Measurements from ENCODE around the gene CCP110.

Gene CCP110

DNA sequence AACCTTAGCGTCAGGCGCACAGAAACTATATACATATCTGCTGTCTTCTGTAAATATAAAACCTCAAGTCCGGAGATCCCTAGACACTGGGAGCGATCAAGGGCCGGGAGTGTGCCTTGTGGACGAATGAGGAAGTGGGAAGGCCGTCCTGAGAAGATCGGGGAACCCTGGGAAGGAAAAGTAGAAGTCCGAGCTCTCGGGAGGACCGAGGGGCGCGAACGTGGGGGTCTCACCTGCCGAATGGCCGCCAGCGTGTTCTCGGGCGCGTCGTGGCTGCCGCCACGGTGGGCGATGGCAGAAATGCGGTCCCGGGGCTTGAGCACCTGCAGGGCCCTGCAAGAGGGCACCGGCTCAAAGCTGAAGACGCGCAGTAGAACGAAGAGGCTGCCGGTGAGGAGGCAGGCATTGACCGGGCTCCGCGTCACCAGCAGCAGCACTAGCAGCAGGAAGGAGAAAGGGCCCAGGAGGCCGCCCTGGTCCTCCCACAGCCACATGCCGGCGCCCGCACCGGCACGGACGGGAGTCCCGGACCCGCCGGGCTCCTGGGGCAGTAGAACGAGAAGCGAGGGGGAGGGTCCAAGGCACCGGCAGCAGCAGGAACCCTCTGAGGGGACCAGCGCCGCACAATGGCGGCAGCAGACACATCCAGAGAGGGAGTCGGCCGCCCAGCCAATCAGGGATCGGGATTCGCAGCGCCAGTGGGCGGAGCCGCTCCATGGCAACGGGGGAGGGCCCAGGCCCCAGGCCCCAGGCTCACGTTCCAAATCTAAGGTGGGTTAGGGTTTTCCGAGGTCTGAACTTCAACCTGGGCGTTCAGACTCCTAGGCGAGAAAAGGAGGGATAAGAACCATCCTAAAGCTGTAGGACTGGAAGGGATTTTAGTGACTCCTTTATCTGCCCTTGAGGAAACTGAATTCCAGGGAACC is 2.0 kb upstream of the CCP110 start, which contains the start of gene GDE1:
GDE1 (minus strand) TSS at position 628 of the 926 bp plus-strand sequence; CDS start at position 494, 134 bp downstream.
- peak within 1 kb of the TSS; percentile 90 for H3K4me3 Mint-ChIP-seq
- H3K27ac Mint-ChIP-seq, result peak within 1 kb of the TSS; percentile 96
- H3K27me3 Mint-ChIP-seq, result no peaks in the 10 kb centered on the region
- intact Hi-C loops (cut with micrococcal nuclease), result loop anchor here (10.0 kb wide), 1 partner anchor 457 kb away; the partner anchor contains the start of gene COQ7
- no peaks in the 10 kb centered on the region for H3K9me3 Mint-ChIP-seq
- peaks cover 34% of the 10 kb centered on the region for H3K36me3 Mint-ChIP-seq (ENCODE audit: low read depth)
- H3K4me1 Mint-ChIP-seq (ENCODE audit: low read depth), result peaks cover 55% of the 10 kb centered on the region

DNA sequence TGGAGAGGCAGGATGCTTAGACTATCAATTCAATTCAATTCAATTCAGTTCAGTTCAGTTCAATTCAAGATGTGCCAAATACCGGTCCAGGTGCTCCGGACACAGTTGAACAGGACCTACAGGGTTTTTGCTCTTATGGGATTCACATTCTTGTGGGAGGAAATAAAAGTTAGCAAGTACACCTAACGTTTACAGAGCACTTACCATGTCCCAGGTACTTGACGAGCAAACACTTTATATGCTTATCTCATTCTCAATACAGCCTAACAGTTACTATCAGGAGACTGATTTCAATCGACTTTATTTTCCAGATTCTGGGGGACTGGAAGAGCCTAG is 1.4 kb upstream of the CCP110 start:
- H3K4me3 Mint-ChIP-seq, result no peak overlapping the region
- intact Hi-C loops (cut with micrococcal nuclease), result loop anchor here (10.0 kb wide), 1 partner anchor 458 kb away; the partner anchor contains the start of gene COQ7
- H3K4me1 Mint-ChIP-seq (ENCODE audit: low read depth), result peaks cover 49% of the 10 kb centered on the region

DNA sequence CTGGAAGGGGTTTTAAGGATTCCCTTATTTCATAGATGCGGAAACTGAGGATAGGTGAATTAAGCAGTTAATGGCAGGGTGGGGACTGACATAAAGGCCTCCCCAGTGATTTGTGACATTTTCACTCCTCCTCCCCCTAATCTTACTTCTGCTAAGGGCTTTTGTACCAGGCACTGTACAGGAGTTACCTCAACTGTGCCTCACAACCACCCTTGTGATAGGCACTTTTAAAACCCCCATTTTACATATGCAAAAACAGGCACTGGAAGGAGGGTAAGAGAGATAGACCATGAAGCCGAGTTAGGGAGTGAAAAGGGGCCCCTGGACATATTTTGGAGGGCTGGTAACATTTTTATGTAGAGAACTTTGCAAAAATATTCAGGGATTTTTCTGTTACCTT is 982 bp upstream of the CCP110 start:
- Mint-ChIP-seq H3K4me1 (ENCODE audit: low read depth) (peaks cover 45% of the 10 kb centered on the region), H3K4me3 (no peak overlapping the region), H3K36me3 (ENCODE audit: low read depth) (peaks cover 24% of the 10 kb centered on the region), H3K27ac (peak overlapping the region; percentile 96), H3K9me3 (no peaks in the 10 kb centered on the region), H3K27me3 (no peaks in the 10 kb centered on the region)
- intact Hi-C loops (cut with micrococcal nuclease), result loop anchor here (1.0 to 10.0 kb wide), 2 partner anchors 33 to 458 kb away; partner anchors contain the start of genes COQ7 and VPS35L

More for the DNA sequence above, 1.4 kb upstream of the CCP110 start:
- H3K9me3 Mint-ChIP-seq, result no peaks in the 10 kb centered on the region
- H3K27me3 Mint-ChIP-seq, result no peaks in the 10 kb centered on the region
- H3K36me3 Mint-ChIP-seq (ENCODE audit: low read depth), result peaks cover 28% of the 10 kb centered on the region
- peak overlapping the region; percentile 96 for H3K27ac Mint-ChIP-seq

DNA sequence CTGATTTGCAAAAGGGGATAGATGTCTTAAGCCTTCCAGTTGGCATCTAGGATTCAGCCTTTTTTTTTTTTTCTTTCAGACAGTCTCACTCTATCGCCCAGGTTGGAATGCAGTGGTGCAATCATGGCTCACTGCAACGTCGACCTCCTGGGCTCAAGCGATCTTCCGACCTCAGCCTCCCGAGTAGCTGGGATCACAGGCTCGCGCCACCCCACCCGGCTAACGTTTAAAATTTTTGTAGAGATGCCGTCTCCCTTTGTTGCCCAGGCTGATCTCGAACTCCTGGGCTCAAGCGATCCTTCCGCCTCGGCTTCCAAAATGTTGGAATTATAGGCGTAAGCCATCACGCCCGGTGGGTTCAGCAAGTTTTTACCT is 571 bp upstream of the CCP110 start:
- Mint-ChIP-seq H3K4me1 (ENCODE audit: low read depth) (peaks cover 45% of the 10 kb centered on the region), H3K9me3 (no peaks in the 10 kb centered on the region), H3K27me3 (no peaks in the 10 kb centered on the region), H3K36me3 (ENCODE audit: low read depth) (peaks cover 27% of the 10 kb centered on the region), H3K27ac (peak overlapping the region; percentile 82), H3K4me3 (no peak overlapping the region)
- intact Hi-C loops (cut with micrococcal nuclease), result loop anchor here (1.0 to 10.0 kb wide), 2 partner anchors 32 to 458 kb away; partner anchors contain the start of genes COQ7 and VPS35L

DNA sequence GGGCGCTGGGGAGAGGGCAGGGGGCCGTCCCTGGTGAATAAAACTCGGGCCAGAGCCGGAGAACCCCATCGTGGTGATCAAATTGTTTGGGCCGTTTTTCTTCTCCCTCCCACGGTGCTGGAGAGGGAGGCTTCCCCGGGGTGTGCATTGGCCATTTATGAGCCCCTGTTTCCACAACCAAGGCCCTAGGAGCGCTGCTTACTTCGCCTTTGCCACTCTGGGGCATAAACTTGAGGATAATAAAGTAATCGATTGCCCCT is 544 bp downstream of the CCP110 start:
- Mint-ChIP-seq H3K27ac (peak overlapping the region; percentile 82), H3K9me3 (no peaks in the 10 kb centered on the region), H3K4me3 (peak overlapping the region; percentile 89), H3K36me3 (ENCODE audit: low read depth) (peaks cover 28% of the 10 kb centered on the region), H3K4me1 (ENCODE audit: low read depth) (peaks cover 36% of the 10 kb centered on the region), H3K27me3 (no peaks in the 10 kb centered on the region)
- intact Hi-C loops (cut with micrococcal nuclease), result loop anchor here (10.0 kb wide), 1 partner anchor 459 kb away; the partner anchor contains the start of gene COQ7

DNA sequence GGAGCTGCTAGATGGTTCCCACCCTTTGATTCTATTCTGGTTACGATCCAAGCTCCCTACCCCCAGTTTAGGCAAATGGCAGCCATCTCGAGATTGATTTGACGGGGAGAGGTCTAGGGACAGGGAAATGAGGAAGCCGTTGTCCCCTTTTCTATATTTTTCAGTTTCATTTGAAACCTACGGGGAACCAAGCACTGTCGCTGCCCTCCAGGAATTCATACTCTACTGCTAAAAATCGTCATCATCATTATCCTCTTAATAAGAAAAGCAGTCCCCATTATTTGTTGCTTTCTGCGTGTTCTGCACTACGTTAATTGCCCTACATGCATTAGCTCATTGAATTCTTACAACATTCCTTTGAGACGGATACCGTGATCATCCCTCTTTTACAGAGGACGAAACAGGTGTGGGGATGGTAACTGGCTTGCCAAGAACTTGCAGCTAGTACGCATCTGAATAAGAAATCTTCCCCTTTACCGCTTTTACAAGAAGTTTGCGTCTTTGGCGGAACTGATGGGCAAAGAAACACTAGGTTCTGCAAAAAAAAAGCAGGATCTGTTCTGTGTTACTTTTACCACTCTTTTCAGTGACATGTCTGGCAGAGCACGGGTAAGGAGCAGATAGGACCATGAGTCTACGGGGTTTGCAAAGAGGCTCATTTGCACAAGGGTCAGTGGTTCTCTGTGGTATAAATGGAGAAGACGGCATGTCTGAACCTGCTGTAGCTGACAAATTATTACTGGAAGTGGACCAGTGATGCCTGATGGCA is 1.1 kb downstream of the CCP110 start:
- Mint-ChIP-seq H3K36me3 (ENCODE audit: low read depth) (peaks cover 28% of the 10 kb centered on the region), H3K4me1 (ENCODE audit: low read depth) (peaks cover 36% of the 10 kb centered on the region), H3K27ac (peak overlapping the region; percentile 82), H3K27me3 (no peaks in the 10 kb centered on the region), H3K9me3 (no peaks in the 10 kb centered on the region), H3K4me3 (peak overlapping the region; percentile 89)
- intact Hi-C loops (cut with micrococcal nuclease), result loop anchor here (10.0 kb wide), 1 partner anchor 460 kb away; the partner anchor contains the start of gene COQ7

DNA sequence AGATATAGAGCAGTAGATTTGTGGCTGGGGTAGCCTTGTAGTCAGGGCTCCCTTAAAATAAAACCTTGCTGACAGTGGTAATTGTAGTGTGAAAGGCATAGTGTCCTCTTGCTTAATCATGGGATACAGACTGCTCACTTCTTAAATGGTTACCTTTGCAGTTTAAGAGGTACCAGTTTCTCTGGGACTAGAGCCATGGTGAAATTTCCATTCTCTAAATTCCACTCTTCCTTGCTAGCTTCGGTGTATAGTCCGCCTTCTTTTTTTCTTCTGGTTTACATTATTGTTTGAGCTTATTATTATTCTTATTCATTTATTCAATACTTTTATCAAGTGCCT is 1.6 kb downstream of the CCP110 start:
- Mint-ChIP-seq H3K27ac (peak overlapping the region; percentile 82), H3K4me3 (no peak overlapping the region), H3K36me3 (ENCODE audit: low read depth) (peaks cover 28% of the 10 kb centered on the region), H3K4me1 (ENCODE audit: low read depth) (peaks cover 34% of the 10 kb centered on the region), H3K27me3 (no peaks in the 10 kb centered on the region), H3K9me3 (no peaks in the 10 kb centered on the region)
- intact Hi-C loops (cut with micrococcal nuclease), result loop anchor here (10.0 kb wide), 1 partner anchor 461 kb away; the partner anchor contains the start of gene COQ7

DNA sequence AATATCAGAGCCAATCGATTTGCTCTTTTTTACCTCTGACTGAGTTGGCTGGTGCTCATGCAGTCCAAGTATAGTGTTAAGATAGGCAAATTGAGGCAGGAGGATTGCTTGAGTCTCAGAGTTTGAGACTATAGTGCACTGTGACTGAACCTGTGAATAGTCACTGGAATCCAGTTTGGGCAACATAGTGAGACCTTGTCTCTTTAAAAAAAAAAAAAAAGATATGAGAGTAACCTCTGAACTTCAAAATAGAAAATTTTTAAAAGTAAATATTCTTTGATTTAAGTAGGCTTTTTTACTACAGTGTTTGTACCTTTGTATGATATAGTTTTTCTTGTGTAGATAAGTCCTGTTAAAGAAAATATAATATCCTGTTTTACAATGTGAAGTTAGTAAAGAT is 3.4 kb downstream of the CCP110 start:
- H3K36me3 Mint-ChIP-seq (ENCODE audit: low read depth), result peaks cover 26% of the 10 kb centered on the region

DNA sequence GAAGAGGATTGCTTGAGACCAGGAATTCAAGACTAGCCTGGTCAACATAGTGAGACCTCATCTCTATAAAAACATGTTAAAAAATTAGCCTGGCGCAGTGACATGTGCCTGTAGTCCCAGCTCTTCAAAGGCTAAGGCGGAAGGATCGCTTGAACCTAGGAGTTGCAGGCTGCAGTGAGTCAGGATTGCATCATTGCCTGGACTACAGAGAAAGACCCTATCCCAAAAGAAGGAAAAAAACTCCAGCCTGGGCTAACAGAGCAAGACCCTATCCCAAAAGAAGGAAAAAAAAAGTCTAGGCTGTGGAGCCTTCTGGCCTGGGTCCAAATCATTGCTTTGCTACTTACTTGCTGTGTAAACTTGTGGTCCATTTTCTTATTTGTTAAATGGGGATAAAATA is 4.9 kb downstream of the CCP110 start:
- Mint-ChIP-seq H3K27me3 (no peaks in the 10 kb centered on the region), H3K27ac (no peak overlapping the region), H3K9me3 (no peaks in the 10 kb centered on the region), H3K36me3 (ENCODE audit: low read depth) (peaks cover 35% of the 10 kb centered on the region), H3K4me1 (ENCODE audit: low read depth) (peaks cover 13% of the 10 kb centered on the region), H3K4me3 (no peak overlapping the region)
- intact Hi-C loops (cut with micrococcal nuclease), result loop anchor here (10.0 kb wide), 1 partner anchor 464 kb away; the partner anchor contains the start of gene COQ7

More for the DNA sequence above, 3.4 kb downstream of the CCP110 start:
- no peaks in the 10 kb centered on the region for H3K27me3 Mint-ChIP-seq
- peaks cover 18% of the 10 kb centered on the region for H3K4me1 Mint-ChIP-seq (ENCODE audit: low read depth)
- intact Hi-C loops (cut with micrococcal nuclease), result loop anchor here (10.0 kb wide), 1 partner anchor 462 kb away; the partner anchor contains the start of gene COQ7
- no peak overlapping the region for H3K27ac Mint-ChIP-seq
- no peak overlapping the region for H3K4me3 Mint-ChIP-seq
- no peaks in the 10 kb centered on the region for H3K9me3 Mint-ChIP-seq

DNA sequence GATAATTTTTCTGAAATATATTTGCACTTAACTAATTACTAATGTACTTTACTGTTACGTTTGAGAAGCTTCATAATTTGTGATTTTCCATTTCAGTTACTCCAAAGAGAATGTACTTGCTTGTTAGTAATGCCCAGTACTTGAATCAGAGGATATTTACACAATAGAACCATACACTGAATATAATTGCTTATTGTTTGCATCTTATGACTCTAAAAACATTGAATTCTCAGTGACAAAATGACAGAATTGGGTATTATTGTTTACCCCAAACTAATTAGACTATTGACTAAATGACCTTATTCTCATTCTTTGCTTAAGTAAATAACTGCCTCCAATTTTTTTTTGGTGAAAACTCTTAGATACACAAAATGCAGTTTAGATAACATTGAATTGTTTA is 8.9 kb downstream of the CCP110 start:
- intact Hi-C loops (cut with micrococcal nuclease), result no loop called here
- peaks cover 43% of the 10 kb centered on the region for H3K36me3 Mint-ChIP-seq (ENCODE audit: low read depth)
- no peaks in the 10 kb centered on the region for H3K9me3 Mint-ChIP-seq
- no peak overlapping the region for H3K27ac Mint-ChIP-seq
- no peaks in the 10 kb centered on the region for H3K4me1 Mint-ChIP-seq (ENCODE audit: low read depth)
- no peak overlapping the region for H3K4me3 Mint-ChIP-seq
- H3K27me3 Mint-ChIP-seq, result no peaks in the 10 kb centered on the region

DNA sequence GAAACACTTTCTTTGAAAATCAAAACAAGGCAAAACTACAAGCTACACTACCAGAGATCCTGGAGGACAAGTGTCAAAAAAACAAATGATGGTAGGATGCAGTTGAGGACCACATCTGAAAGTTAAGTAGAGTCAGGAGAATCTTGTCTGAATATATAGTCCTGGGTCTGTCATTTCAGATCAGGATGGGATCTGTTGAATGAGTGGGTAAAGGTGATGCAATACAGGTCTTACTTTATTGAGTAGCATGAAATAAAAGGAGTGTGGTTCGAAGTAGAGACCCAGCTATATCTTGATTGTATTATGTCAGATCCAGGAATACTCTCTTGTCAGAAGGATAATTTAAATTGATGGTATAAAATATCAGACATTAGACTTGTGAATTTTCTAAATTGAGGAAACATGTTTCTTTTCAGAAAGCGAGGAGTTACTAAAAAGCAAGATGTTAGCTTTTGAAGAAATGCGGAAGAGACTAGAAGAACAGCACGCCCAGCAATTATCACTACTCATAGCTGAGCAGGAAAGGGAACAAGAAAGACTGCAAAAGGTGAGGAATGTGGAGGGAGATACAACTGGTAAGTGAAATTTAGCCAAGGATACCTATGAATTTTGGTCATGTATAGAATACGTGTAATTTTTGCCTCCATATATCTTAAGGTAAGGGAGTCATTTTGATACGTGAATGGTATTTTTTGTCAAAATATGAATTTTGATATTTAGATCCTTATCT is 16.7 kb downstream of the CCP110 start:
- Mint-ChIP-seq H3K27ac (no peak overlapping the region), H3K27me3 (no peaks in the 10 kb centered on the region), H3K4me3 (no peak overlapping the region), H3K9me3 (peaks cover 11% of the 10 kb centered on the region), H3K4me1 (ENCODE audit: low read depth) (no peaks in the 10 kb centered on the region), H3K36me3 (ENCODE audit: low read depth) (peaks cover 71% of the 10 kb centered on the region)
- intact Hi-C loops (cut with micrococcal nuclease), result no loop called here

DNA sequence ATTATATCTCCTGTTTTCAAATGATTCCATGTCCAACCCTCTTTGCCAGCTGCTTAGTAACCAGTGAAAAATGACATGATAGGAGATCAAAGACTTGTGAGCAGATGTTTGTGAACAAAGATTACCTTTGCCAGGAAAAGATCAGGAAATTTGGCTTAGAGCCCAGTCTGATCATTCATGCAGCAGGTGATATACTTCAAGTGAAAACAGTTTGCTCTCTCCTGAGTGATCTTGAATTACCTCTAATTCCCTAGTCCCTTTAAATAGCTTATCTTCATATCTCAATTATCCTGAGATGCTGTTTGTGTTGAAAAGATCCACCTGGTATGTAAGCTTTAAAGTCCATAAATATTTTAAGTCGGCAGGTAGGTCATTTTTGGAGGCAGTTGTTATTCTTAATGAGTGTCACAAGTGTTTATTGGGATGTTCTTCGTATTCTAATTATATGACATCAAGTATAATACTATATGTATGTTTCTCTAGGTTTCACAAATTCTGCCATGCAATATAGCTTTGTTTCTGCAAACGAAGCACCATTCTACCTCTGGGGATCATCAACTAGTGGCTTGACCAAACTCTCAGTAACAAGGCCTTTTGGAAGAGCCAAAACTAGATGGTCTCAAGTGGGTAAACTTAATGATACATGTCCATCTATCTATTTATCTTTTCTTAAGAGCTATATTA is 18.5 kb downstream of the CCP110 start:
- H3K27ac Mint-ChIP-seq, result no peak overlapping the region
- no peak overlapping the region for H3K4me3 Mint-ChIP-seq
- H3K9me3 Mint-ChIP-seq, result peaks cover 11% of the 10 kb centered on the region
- H3K36me3 Mint-ChIP-seq (ENCODE audit: low read depth), result peaks cover 68% of the 10 kb centered on the region
- intact Hi-C loops (cut with micrococcal nuclease), result no loop called here
- no peaks in the 10 kb centered on the region for H3K4me1 Mint-ChIP-seq (ENCODE audit: low read depth)
- H3K27me3 Mint-ChIP-seq, result no peaks in the 10 kb centered on the region
